Activated CD4-positive, alpha-beta T cell treated with anti-CD3 and anti-CD28 coated beads for 48 hours (primary cell): ENCODE results near the gene ZNF775.

Experiments
- DNase-seq: peaks from one replicate; pipeline ENCODE4 v3.0.0-alpha.2; 2020

ZNF775 gene

GRCh38 chr7:150444674-150445365 lies 65.7 kb downstream of the ZNF775 start:
- DNase-seq = no peak

DNA sequence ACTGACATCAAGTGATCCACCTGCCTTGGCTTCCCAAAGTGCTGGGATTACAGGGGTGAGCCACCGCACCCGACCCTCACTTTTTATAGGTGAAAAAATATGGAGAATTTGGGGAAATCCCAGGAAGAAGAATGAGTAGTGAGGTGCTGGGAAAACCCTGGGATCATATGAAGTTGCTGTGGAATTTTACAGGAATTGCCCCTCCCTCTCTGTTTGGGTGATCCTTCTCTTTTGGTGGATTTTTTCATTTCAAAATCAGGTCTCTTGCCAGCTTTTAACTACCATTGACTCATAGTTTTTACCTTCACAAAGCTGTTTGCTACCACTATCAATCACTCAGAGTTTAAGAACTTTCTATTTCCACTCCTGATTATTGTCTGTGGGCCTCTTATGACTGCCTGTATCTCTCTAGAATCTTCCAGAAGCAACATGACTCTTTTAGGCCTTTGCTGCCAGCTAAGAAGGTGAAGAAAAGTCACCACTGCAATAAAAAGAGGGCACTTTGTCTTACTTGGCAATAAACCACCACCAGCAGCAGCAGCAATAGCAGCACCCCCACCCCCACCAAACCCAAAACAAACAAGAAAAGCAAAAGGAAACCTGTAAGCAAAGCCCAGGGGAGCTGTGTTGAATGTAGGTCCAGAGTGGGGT lies 67.3 kb downstream of the ZNF775 start:
- no peak for DNase-seq
